Suprapubic skin (tissue), 4 donors: ENCODE measurements around the gene GMNC. TPM values are rescaled to one million over a fixed set of nuclear protein-coding genes. Genes with fewer than 3 reads are reported as not detected.

Experiments used
- DNase-seq, 2 donors: peaks; one replicate each; pipeline ENCODE4 v3.0.0-alpha.2; 2019; ENCODE audit warnings: low spot score in 2 of 2
- H3K27ac ChIP-seq: fragments of 200-600 bp; sonication (generic); one replicate; pipeline ENCODE4 v1.5.1; 2019
- H3K27me3 ChIP-seq: fragments of 200-600 bp; sonication (generic); one replicate; pipeline ENCODE4 v1.5.1; 2019
- H3K36me3 ChIP-seq: fragments of 200-600 bp; sonication (generic); one replicate; pipeline ENCODE4 v1.5.1; 2019
- H3K4me1 ChIP-seq: fragments of 200-600 bp; sonication (generic); one replicate; pipeline ENCODE4 v1.5.1; 2019
- H3K4me3 ChIP-seq: fragments of 200-600 bp; sonication (generic); one replicate; pipeline ENCODE4 v1.5.1; 2019; ENCODE audit warnings: mild to moderate bottlenecking
- H3K9me3 ChIP-seq: fragments of 200-600 bp; sonication (generic); one replicate; pipeline ENCODE4 v1.5.1; 2019
- EP300 ChIP-seq: sonication (generic); formaldehyde crosslinking; IDR thresholded peaks from one replicate; pipeline ENCODE4 v1.6.1; 2017; ENCODE audit warnings: antibody characterized with exemption
- POLR2A ChIP-seq, 2 donors: fragments of 450-650 bp; IDR thresholded peaks; one replicate each; pipeline ENCODE4 v1.6.1; 2017; ENCODE audit warnings: antibody characterized with exemption in 2 of 2, mild to moderate bottlenecking in 2 of 2, moderate library complexity in 2 of 2
- POLR2AphosphoS5 ChIP-seq, 3 donors: sonication (generic); formaldehyde crosslinking; IDR thresholded peaks; one replicate each; pipeline ENCODE4 v1.6.1; 2017; ENCODE audit warnings: antibody characterized with exemption in 3 of 3
- WGBS: methylation state at CpG from one replicate; pipeline ENCODE4 v1.1.5; 2018; 5-methylcytosine and 5-hydroxymethylcytosine counted together
- total RNA-seq, 4 donors: library from RNA; depleted of rRNA; stranded (reverse); fragments of >200 nt; gene quantifications; one replicate each; pipeline ENCODE4 v1.1.0, GENCODE V29; 2016
- TF ChIP-seq, protein P1 (sequence below), 2 donors: fragments of 200-600 bp in 1 of 2; fragments of 450-650 bp in 1 of 2; sonication (generic) in 1 of 2; IDR thresholded peaks; one replicate each; pipeline ENCODE4 v1.5.1; 2016 to 2019; ENCODE audit warnings: antibody characterized with exemption in 2 of 2, mild to moderate bottlenecking in 1 of 2, moderate library complexity in 1 of 2

Gene GMNC
- total RNA-seq, 4 donors from 2014 or later: 0.13 TPM; not detected in 3

GRCh38 chr3:190830031-190830430 lies 32.5 kb downstream of the GMNC start:
- no peaks in the 10 kb centered on the region for H3K9me3 ChIP-seq
- H3K36me3 ChIP-seq: no peaks in the 10 kb centered on the region
- no peak for DNase-seq
- 96% methylated on average over 5 of the region's 5 CpGs for WGBS
- H3K4me3 ChIP-seq: no peak overlapping the region
- no peaks in the 10 kb centered on the region for H3K27me3 ChIP-seq
- no peak for TF ChIP-seq POLR2AphosphoS5 (IDR thresholded peaks at IDR 0.05)
- TF ChIP-seq, protein P1, sequence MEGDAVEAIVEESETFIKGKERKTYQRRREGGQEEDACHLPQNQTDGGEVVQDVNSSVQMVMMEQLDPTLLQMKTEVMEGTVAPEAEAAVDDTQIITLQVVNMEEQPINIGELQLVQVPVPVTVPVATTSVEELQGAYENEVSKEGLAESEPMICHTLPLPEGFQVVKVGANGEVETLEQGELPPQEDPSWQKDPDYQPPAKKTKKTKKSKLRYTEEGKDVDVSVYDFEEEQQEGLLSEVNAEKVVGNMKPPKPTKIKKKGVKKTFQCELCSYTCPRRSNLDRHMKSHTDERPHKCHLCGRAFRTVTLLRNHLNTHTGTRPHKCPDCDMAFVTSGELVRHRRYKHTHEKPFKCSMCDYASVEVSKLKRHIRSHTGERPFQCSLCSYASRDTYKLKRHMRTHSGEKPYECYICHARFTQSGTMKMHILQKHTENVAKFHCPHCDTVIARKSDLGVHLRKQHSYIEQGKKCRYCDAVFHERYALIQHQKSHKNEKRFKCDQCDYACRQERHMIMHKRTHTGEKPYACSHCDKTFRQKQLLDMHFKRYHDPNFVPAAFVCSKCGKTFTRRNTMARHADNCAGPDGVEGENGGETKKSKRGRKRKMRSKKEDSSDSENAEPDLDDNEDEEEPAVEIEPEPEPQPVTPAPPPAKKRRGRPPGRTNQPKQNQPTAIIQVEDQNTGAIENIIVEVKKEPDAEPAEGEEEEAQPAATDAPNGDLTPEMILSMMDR (IDR thresholded peaks at IDR 0.05): no peak
- no peak for TF ChIP-seq POLR2A (IDR thresholded peaks at IDR 0.05)
- TF ChIP-seq EP300: no peak
- H3K4me1 ChIP-seq: no peaks in the 10 kb centered on the region
- no peak overlapping the region for H3K27ac ChIP-seq

DNA sequence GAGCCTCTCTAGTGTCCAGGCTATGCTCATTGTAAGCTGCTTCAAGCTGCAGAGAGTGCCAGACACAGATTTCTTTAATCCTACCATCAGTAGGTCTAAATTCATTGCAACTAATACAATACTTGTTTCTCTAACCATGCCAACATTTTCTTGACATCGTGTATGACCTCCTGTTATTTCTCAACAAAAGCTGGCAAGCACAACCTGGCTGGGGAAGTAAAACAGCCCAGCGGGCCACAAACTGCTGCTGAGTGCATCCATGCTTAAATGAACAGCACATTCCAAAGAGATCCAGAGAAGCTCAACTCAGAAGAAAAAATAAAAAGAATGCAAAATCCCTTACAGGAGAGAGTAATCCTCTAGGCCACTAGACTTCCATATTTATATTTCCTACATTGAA lies 36.5 kb downstream of the GMNC start:
- TF ChIP-seq, protein P1 (IDR thresholded peaks at IDR 0.05): no peak
- TF ChIP-seq EP300 (no peak), POLR2AphosphoS5 (IDR thresholded peaks at IDR 0.05) (no peak), POLR2A (IDR thresholded peaks at IDR 0.05) (no peak)
- no peak for DNase-seq
- no peak overlapping the region for H3K27ac ChIP-seq
- no peaks in the 10 kb centered on the region for H3K27me3 ChIP-seq
- 63% methylated on average over 2 of the region's 2 CpGs for WGBS
- H3K4me3 ChIP-seq: no peak overlapping the region
- H3K4me1 ChIP-seq: no peaks in the 10 kb centered on the region
- no peaks in the 10 kb centered on the region for H3K36me3 ChIP-seq
- H3K9me3 ChIP-seq: no peaks in the 10 kb centered on the region

DNA sequence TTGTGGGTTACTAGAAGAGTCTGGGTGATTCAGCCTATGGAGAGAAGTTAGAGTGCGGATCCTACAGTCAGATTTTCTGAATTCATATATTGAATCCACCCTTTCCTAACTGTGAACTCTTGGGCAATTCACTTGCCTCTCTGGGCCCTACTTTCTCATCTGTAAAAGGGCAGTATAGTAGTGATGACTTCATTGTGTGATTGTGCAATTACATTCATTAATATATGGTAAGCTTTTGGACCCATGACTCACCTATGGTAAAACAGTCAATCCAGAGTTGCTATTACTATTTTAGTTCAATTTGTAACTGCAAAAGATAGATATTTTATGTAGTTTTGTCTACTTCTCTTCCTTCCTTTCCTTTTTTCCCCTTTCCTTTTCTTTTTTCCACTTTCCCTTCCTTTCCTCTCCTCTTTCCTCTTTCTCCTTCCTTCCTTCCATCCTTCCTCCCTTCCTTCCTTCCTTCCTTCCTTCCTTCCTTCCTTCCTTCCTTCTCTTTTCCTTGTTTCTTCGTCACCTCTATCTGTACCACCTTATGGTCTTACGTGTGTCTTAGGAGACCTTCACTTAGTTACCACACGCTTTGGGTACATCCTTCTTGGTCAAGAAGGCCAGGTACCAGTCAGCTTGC lies 37.0 kb downstream of the GMNC start:
- Histone ChIP-seq H3K4me3 (no peak overlapping the region), H3K36me3 (no peaks in the 10 kb centered on the region), H3K4me1 (no peaks in the 10 kb centered on the region), H3K27me3 (no peaks in the 10 kb centered on the region), H3K9me3 (no peaks in the 10 kb centered on the region), H3K27ac (no peak overlapping the region)
- TF ChIP-seq EP300 (no peak), POLR2AphosphoS5 (IDR thresholded peaks at IDR 0.05) (no peak), POLR2A (IDR thresholded peaks at IDR 0.05) (no peak)
- TF ChIP-seq, protein P1 (IDR thresholded peaks at IDR 0.05): no peak
- no peak for DNase-seq
- 92% methylated on average over 4 of the region's 4 CpGs for WGBS

GRCh38 chr3:190811775-190812480 lies 50.6 kb downstream of the GMNC start:
- no peaks in the 10 kb centered on the region for H3K9me3 ChIP-seq
- H3K27me3 ChIP-seq: no peaks in the 10 kb centered on the region
- no peak overlapping the region for H3K4me3 ChIP-seq
- TF ChIP-seq, protein P1 (IDR thresholded peaks at IDR 0.05): peak in 1 of 2 donors; percentile 37
- no peak for TF ChIP-seq EP300
- no peak for TF ChIP-seq POLR2A (IDR thresholded peaks at IDR 0.05)
- TF ChIP-seq POLR2AphosphoS5 (IDR thresholded peaks at IDR 0.05): no peak
- no peaks in the 10 kb centered on the region for H3K36me3 ChIP-seq
- H3K27ac ChIP-seq: no peak overlapping the region
- no peak for DNase-seq
- WGBS: 39% methylated on average over 14 of the region's 14 CpGs
- no peaks in the 10 kb centered on the region for H3K4me1 ChIP-seq

GRCh38 chr3:190810957-190811356 lies 51.5 kb downstream of the GMNC start:
- H3K9me3 ChIP-seq: no peaks in the 10 kb centered on the region
- no peaks in the 10 kb centered on the region for H3K4me1 ChIP-seq
- no peak overlapping the region for H3K4me3 ChIP-seq
- H3K27ac ChIP-seq: no peak overlapping the region
- 82% methylated on average over 4 of the region's 4 CpGs for WGBS
- no peaks in the 10 kb centered on the region for H3K36me3 ChIP-seq
- H3K27me3 ChIP-seq: no peaks in the 10 kb centered on the region
- no peak for DNase-seq
- TF ChIP-seq POLR2A (IDR thresholded peaks at IDR 0.05): no peak
- TF ChIP-seq, protein P1 (IDR thresholded peaks at IDR 0.05): no peak
- no peak for TF ChIP-seq POLR2AphosphoS5 (IDR thresholded peaks at IDR 0.05)
- no peak for TF ChIP-seq EP300
